ENCODE measurements around the gene STX16. TPM values are rescaled to one million over a fixed set of nuclear protein-coding genes. Genes with fewer than 3 reads are reported as not detected.

STX16 gene
- total RNA-seq, 4 donors from 2014 or later = 70.2 to 148 (median 85.9) TPM

DNA sequence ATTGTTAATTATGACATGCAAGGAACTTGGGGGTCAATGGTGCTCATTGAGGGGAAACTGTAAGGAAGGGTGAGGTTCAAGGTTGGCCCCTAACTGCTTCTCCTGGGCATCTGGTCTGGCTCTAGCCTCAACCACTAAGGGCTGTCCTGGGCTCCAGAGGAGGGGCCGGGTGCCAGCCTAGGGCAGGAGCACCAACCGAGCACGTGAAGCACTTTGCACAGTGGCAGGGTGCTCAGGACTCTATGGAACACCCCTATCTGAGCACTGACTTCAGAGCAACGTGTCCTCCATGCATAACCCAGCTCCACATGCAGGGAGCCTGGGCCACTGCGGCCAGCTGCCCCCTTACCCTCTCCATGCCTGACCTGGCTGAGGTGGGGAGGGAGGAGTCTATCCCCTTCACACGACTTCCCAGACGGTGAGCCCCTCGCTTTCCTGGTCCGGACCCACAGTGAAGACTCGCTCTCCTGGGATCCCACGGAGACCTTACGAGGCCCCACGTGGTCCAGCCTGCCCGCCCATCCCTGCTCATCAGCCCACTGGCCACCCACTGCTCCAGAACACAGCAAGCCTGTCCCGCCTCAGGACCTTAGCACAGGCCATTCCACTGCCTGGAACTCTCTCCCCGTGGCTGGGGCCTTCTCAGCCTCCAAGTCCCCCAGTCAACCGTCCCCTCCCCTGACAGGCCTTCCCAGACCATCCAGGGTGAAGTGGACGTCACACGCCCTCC lies 40.8 kb upstream of the STX16 start:
- Histone ChIP-seq H3K36me3 (no peaks in the 10 kb centered on the region), H3K27ac (no peak overlapping the region), H3K4me1 (peaks cover 0 to 16% (median 0%) of the 10 kb centered on the region in 4 donors), H3K4me3 (no peak overlapping the region), H3K27me3 (no peaks in the 10 kb centered on the region), H3K9me3 (no peaks in the 10 kb centered on the region)
- no peak for DNase-seq (ENCODE audit: low spot score in 2 of 2)
- 89% methylated on average over 18 to 19 of the region's 19 CpGs for whole genome bisulfite sequencing, 2 donors
- TF ChIP-seq EP300 (IDR thresholded peaks at IDR 0.05) (no peak), POLR2A (IDR thresholded peaks at IDR 0.05) (no peak)
- TF ChIP-seq, protein P1, sequence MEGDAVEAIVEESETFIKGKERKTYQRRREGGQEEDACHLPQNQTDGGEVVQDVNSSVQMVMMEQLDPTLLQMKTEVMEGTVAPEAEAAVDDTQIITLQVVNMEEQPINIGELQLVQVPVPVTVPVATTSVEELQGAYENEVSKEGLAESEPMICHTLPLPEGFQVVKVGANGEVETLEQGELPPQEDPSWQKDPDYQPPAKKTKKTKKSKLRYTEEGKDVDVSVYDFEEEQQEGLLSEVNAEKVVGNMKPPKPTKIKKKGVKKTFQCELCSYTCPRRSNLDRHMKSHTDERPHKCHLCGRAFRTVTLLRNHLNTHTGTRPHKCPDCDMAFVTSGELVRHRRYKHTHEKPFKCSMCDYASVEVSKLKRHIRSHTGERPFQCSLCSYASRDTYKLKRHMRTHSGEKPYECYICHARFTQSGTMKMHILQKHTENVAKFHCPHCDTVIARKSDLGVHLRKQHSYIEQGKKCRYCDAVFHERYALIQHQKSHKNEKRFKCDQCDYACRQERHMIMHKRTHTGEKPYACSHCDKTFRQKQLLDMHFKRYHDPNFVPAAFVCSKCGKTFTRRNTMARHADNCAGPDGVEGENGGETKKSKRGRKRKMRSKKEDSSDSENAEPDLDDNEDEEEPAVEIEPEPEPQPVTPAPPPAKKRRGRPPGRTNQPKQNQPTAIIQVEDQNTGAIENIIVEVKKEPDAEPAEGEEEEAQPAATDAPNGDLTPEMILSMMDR (IDR thresholded peaks at IDR 0.05) = no peak

DNA sequence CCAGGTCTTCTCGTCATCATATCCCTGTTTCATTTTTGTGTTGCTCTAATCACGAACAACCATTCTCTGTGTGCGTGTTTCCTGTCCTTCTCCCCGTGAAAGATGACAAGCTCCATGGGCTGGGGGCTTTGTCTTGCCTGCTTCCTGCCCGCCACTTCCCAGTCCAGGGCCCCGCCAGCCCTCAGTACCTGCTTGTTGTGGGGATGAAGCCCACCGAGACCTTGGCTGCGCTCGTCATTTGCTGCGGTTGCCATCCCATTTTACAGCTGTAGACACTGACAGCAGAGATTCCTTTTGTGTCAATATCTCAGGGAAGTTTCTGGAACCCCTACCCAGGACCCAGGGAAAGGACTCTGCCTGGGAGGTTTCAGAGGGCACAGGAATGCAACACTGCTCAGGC lies 40.3 kb upstream of the STX16 start:
- DNase-seq (ENCODE audit: low spot score in 2 of 2) = no peak
- H3K9me3 ChIP-seq = no peaks in the 10 kb centered on the region
- TF ChIP-seq POLR2A (IDR thresholded peaks at IDR 0.05) (no peak), EP300 (IDR thresholded peaks at IDR 0.05) (no peak)
- TF ChIP-seq, protein P1 (IDR thresholded peaks at IDR 0.05) = no peak
- no peaks in the 10 kb centered on the region for H3K36me3 ChIP-seq
- WGBS, 2 donors = 84 to 94% methylated on average over 10 of the region's 10 CpGs
- H3K27me3 ChIP-seq = no peaks in the 10 kb centered on the region
- no peak overlapping the region for H3K4me3 ChIP-seq
- H3K27ac ChIP-seq = no peak overlapping the region
- peaks cover 0 to 16% (median 0%) of the 10 kb centered on the region in 4 donors for H3K4me1 ChIP-seq

DNA sequence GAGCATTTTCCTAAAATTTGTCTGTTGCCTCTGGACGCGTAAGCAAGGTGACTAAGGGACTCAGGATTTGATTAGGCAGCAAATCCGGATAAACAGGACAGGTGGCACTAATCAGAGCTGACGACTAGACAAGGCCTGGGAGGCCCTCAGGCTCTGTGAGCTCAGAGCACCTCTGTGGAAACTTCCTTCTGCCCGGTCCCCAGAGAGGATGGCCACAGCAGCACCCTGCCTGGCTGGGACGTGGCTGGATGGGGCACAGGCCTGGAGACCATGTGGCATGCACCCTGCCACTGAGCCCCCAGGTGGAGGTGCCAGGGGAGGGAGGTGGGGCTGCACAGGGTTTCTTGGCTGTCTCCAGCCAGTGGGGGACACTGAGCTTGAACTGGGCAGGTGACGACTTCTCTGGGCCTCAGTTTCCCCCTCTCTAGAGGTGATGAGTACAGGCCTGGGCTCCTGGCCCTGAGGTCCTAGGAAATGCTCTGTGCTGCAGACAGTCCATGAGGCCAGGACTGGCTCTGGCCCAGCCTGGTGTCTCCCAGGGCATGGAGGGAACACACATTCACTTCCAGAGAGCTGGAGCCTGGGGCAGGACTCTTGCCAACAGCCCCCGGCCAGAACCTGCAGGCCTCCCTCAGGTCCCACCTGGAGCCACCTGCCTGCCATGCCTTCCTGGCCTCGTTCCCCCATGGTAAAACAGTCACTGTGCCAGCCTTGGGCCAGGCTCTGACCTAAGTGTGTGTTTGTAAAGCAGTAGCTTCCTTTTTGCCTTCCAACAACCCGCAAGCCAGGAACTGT lies 39.6 kb upstream of the STX16 start:
- Histone ChIP-seq H3K4me3 (no peak overlapping the region), H3K4me1 (peaks cover 0 to 16% (median 0%) of the 10 kb centered on the region in 4 donors), H3K9me3 (no peaks in the 10 kb centered on the region), H3K27me3 (no peaks in the 10 kb centered on the region), H3K36me3 (no peaks in the 10 kb centered on the region), H3K27ac (no peak overlapping the region)
- TF ChIP-seq, protein P1 (IDR thresholded peaks at IDR 0.05) = no peak
- TF ChIP-seq POLR2A (IDR thresholded peaks at IDR 0.05) = no peak
- TF ChIP-seq EP300 (IDR thresholded peaks at IDR 0.05) = no peak
- WGBS, 2 donors = 82 to 86% methylated on average over 8 of the region's 10 CpGs
- DNase-seq (ENCODE audit: low spot score in 2 of 2) = no peak

DNA sequence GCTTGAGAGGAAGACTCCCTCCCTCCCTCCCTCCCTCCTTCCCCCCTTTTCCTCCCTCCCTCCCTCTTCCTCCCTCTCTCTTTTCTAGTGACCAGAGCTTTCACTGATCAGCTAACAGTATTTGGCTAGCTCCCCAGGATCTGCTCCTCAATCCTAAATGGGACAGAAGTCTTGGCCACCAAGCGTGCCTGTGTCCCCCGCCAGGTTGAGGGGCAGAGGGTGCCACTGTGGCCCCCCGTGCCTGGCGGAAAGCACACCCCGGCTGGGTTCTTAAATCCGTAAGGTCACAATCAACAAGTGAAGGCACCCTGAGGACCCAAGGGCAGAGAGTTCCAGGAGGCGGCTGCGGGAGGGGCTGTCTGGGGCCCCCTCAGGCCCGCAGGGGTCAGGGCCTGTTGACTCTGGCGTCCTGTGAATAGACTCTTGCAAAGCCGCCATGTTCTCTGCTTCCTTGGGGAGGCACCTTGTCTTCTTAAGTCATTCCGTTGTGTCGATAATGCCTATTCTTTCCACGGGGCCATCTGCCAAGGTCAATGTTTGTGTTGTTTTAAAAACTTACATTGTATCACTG lies 38.9 kb upstream of the STX16 start:
- DNase-seq (ENCODE audit: low spot score in 2 of 2) = no peak
- 7 to 25% methylated on average over 12 to 13 of the region's 14 CpGs for WGBS, 2 donors
- peaks cover 0 to 16% (median 0%) of the 10 kb centered on the region in 4 donors for H3K4me1 ChIP-seq
- H3K4me3 ChIP-seq = no peak overlapping the region
- H3K27ac ChIP-seq = no peak overlapping the region
- peaks cover 0 to 7% (median 0%) of the 10 kb centered on the region in 4 donors for H3K9me3 ChIP-seq
- TF ChIP-seq, protein P1 (IDR thresholded peaks at IDR 0.05) = no peak
- TF ChIP-seq EP300 (IDR thresholded peaks at IDR 0.05) (no peak), POLR2A (IDR thresholded peaks at IDR 0.05) (no peak)
- H3K36me3 ChIP-seq = no peaks in the 10 kb centered on the region
- H3K27me3 ChIP-seq = no peaks in the 10 kb centered on the region

All from tibial nerve (tissue), 4 donors.